H1 (cell line): ENCODE results near the gene YWHAG. TPM values are rescaled to one million over a fixed set of nuclear protein-coding genes. Genes with fewer than 3 reads are reported as not detected.

Source experiments
- BRCA1 ChIP-seq: IDR thresholded peaks from 2 replicates; pipeline ENCODE4 v1.6.1; 2012; ENCODE audit warnings: low read depth, low read length, improper control_type of control experiment
- CBX5 ChIP-seq: fragments of 300-800, 300-1000 bp; sonication (generic); IDR thresholded peaks from 2 replicates; pipeline ENCODE4 v1.7.1; 2016; ENCODE audit warnings: antibody characterized with exemption, low read length, low read depth
- CEBPB ChIP-seq: IDR thresholded peaks from 2 replicates; pipeline ENCODE4 v1.6.1; 2012; ENCODE audit warnings: low read depth, low read length
- EGR1 ChIP-seq: IDR thresholded peaks from 2 replicates; pipeline ENCODE4 v1.6.1; 2011; ENCODE audit warnings: low read depth, low read length, borderline replicate concordance
- EP300 ChIP-seq, 2 experiments: IDR thresholded peaks; 1 replicate in 1 of 2; 2 replicates in 1 of 2; pipeline ENCODE4 v1.6.1; 2011 to 2012; ENCODE audit warnings: low read depth in 2 of 2, low read length in 2 of 2, mild to moderate bottlenecking in 2 of 2, borderline replicate concordance in 1 of 2, inconsistent platforms in 1 of 2, moderate library complexity in 1 of 2
- GTF2F1 ChIP-seq: IDR thresholded peaks from 2 replicates; pipeline ENCODE4 v1.6.1; 2012; ENCODE audit warnings: low read depth, low read length, improper control_type of control experiment, borderline replicate concordance
- HDAC2 ChIP-seq, 2 experiments: fragments of 300-600 bp in 1 of 2; sonication (generic) in 1 of 2; IDR thresholded peaks; 2 replicates each; pipeline ENCODE4 v1.6.1; 2011 to 2012; ENCODE audit warnings: low read depth in 2 of 2, low read length in 2 of 2, mild to moderate bottlenecking in 2 of 2, moderate library complexity in 2 of 2, borderline replicate concordance in 1 of 2, inconsistent platforms in 1 of 2
- HDAC6 ChIP-seq: IDR thresholded peaks from one replicate; pipeline ENCODE4 v1.7.1; 2012; ENCODE audit warnings: low read depth, mild to moderate bottlenecking, inconsistent platforms, low read length, moderate library complexity
- KDM4A ChIP-seq: IDR thresholded peaks from one replicate; pipeline ENCODE4 v1.7.1; 2012; ENCODE audit warnings: low read depth, mild to moderate bottlenecking, moderate library complexity, low read length, inconsistent platforms; ENCODE audit not compliant: severe bottlenecking
- NRF1 ChIP-seq: IDR thresholded peaks from 2 replicates; pipeline ENCODE4 v1.6.1; 2011; ENCODE audit warnings: mild to moderate bottlenecking, low read depth, low read length, improper control_type of control experiment
- PHF8 ChIP-seq: fragments of 200-600 bp; sonication (generic); conservative IDR thresholded peaks from 2 replicates; pipeline ENCODE4 v1.7.1; 2012; ENCODE audit warnings: low read depth, mild to moderate bottlenecking, inconsistent platforms, low read length, moderate library complexity
- POLR2AphosphoS5 ChIP-seq: IDR thresholded peaks from 2 replicates; pipeline ENCODE4 v1.6.1; 2011; ENCODE audit warnings: low read depth, low read length
- POU5F1 ChIP-seq: IDR thresholded peaks from 2 replicates; pipeline ENCODE4 v1.6.1; 2011; ENCODE audit warnings: low read depth, mild to moderate bottlenecking, low read length, moderate library complexity
- RFX5 ChIP-seq: IDR thresholded peaks from 2 replicates; pipeline ENCODE4 v1.6.1; 2011; ENCODE audit warnings: low read depth, low read length, improper control_type of control experiment, borderline replicate concordance
- RNF2 ChIP-seq: fragments of 200-900, 300-1000 bp; sonication (generic); IDR thresholded peaks from 2 replicates; pipeline ENCODE4 v1.7.1; 2016; ENCODE audit warnings: borderline replicate concordance, low read depth, mild to moderate bottlenecking, antibody characterized with exemption, low read length; ENCODE audit not compliant: poor library complexity, severe bottlenecking; ENCODE audit errors: missing control alignments
- SAP30 ChIP-seq: fragments of 300-600 bp; sonication (generic); IDR thresholded peaks from 2 replicates; pipeline ENCODE4 v1.7.1; 2012; ENCODE audit warnings: low read length, moderate library complexity, mild to moderate bottlenecking, inconsistent platforms; ENCODE audit not compliant: insufficient read depth, insufficient replicate concordance
- SIN3A ChIP-seq, 2 experiments: IDR thresholded peaks in 1 of 2; conservative IDR thresholded peaks in 1 of 2; 2 replicates each; pipeline ENCODE4 v1.6.1; 2011 to 2012; ENCODE audit warnings: low read length in 2 of 2, improper control_type of control experiment in 1 of 2, low read depth in 1 of 2, mild to moderate bottlenecking in 1 of 2
- SP1 ChIP-seq: IDR thresholded peaks from 2 replicates; pipeline ENCODE4 v1.6.1; 2011; ENCODE audit warnings: low read depth, low read length
- SUZ12 ChIP-seq: fragments of 200-600 bp; sonication (generic); IDR thresholded peaks from 2 replicates; pipeline ENCODE4 v1.6.1; 2012; ENCODE audit warnings: mild to moderate bottlenecking, inconsistent platforms, low read length, moderate library complexity, mixed read lengths
- TEAD4 ChIP-seq: IDR thresholded peaks from 2 replicates; pipeline ENCODE4 v1.6.1; 2012; ENCODE audit warnings: low read depth, low read length, inconsistent platforms, mixed read lengths
- ZNF274 ChIP-seq: IDR thresholded peaks from 2 replicates; pipeline ENCODE4 v1.7.0; 2012; ENCODE audit warnings: low read length, borderline replicate concordance; ENCODE audit errors: extremely low read depth
- polyA plus RNA-seq, 7 experiments: library from polyadenylated mRNA; depleted of rRNA in 3 of 7; stranded (reverse) in 5 of 7; unstranded in 2 of 7; fragments of >200 nt in 5 of 7; fragments of 200-250 nt in 2 of 7; gene quantifications; 1 replicate in 5 of 7; 2 replicates in 1 of 7; 4 replicates in 1 of 7; pipeline versions ENCODE4 v1.2.1 to v1.2.3, GENCODE V29; 2011 to 2013; ENCODE audit warnings: missing spikeins in 2 of 7, mixed read lengths in 2 of 7
- total RNA-seq: library from RNA; stranded (reverse); fragmentation: NEBNext Ultra II Directional; extraction: Animal tissue kit (Norgen Biotek cat#: 25700); gene quantifications from 2 replicates; pipeline ENCODE4 v1.2.1, GENCODE V29; 2021
- TF ChIP-seq, protein P1 (sequence below): IDR thresholded peaks from 2 replicates; pipeline ENCODE4 v1.6.1; 2012; ENCODE audit warnings: inconsistent platforms
- TF ChIP-seq, protein P2 (sequence below): IDR thresholded peaks from 2 replicates; pipeline ENCODE4 v1.6.1; 2011; ENCODE audit warnings: low read depth, mild to moderate bottlenecking, low read length; ENCODE audit not compliant: insufficient read depth

Gene YWHAG
- total and polyA plus RNA-seq, 2 of the 8 experiments (the other 6 are each of a cell fraction or from before 2014, with no cell fraction given), result 57.2 to 241 TPM

DNA sequence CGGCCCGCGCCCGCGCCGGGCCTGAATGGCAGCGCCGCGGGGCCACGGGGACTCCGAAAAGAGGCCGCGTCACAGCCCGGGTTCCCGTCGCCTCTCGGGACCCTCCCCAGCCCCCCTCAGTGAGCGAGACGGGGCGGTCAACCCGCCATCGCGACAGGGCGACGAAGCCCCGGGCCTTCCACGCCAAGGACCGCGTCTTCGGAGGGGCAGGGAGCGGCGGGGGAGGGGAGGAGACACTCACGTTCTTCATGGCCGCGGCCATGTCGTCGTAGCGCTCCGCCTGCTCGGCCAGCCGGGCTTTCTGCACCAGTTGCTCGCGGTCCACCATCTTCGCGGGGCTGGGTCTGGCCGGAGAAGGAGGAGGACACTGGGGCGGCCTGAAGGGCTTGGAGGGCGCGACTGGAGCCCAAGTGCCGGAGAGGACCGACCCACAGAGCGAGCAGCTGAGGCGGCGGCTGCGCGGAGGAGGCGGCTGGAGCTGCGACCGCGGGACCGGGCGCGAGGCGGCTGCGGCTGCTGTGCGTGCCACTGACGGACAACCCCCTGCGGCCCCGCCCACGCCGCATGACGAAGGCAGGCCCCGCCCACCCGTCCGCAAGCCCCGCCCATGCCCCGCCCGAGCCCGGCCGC is at the start of gene YWHAG (continued):
- TF ChIP-seq TEAD4 (0 out of 2 replicates have a peak, but pooled peaks have one; percentile 14), GTF2F1 (no peak; the same call in 1 of the 2 replicates), SUZ12 (no peak), ZNF274 (no peak), SAP30 (no peak), CEBPB (no peak), SIN3A (conservative IDR thresholded peaks at IDR 0.05 in 1 of 2, IDR thresholded peaks at IDR 0.05 in 1 of 2; ENCODE audit: low read depth in 1 of 2, low read length in 2 of 2) (no peak), POU5F1 (no peak), NRF1 (no peak), RFX5 (no peak), EGR1 (peak; percentile 81; the same call in 1 of the 2 replicates), HDAC2 (IDR thresholded peaks at IDR 0.05; ENCODE audit: borderline replicate concordance in 1 of 2, low read depth in 2 of 2, low read length in 2 of 2) (no peak), KDM4A (peak; percentile 73), POLR2AphosphoS5 (peak; percentile 100), BRCA1 (no peak), RNF2 (no peak), EP300 (IDR thresholded peaks at IDR 0.05; ENCODE audit: borderline replicate concordance in 1 of 2, low read depth in 2 of 2, low read length in 2 of 2) (0 out of 3 replicates have a peak, but pooled peaks of 1 of the 2 experiments have one; percentile 27), PHF8 (peak; percentile 98), HDAC6 (no peak), CBX5 (no peak), SP1 (no peak)
- TF ChIP-seq, protein P1, sequence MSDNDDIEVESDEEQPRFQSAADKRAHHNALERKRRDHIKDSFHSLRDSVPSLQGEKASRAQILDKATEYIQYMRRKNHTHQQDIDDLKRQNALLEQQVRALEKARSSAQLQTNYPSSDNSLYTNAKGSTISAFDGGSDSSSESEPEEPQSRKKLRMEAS, result 0 out of 2 replicates have a peak, but pooled peaks have one; percentile 62
- TF ChIP-seq, protein P2, sequence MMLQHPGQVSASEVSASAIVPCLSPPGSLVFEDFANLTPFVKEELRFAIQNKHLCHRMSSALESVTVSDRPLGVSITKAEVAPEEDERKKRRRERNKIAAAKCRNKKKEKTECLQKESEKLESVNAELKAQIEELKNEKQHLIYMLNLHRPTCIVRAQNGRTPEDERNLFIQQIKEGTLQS, result no peak
